Endothelial cell of umbilical vein (primary cell): ENCODE data around the gene RFX7. TPM values are rescaled to one million over a fixed set of nuclear protein-coding genes. Genes with fewer than 3 reads are reported as not detected.

Source experiments
- BruUV-seq: library from RNA; stranded (reverse); fragments of 400-500 nt; replicated peaks from 2 replicates; lab custom pipeline; 2021; lab: Mats Ljungman, UMichigan
- CTCF ChIA-PET: fragments of 300-600, 350-600 bp; sonication (Branson Sonifier 250); formaldehyde crosslinking; loops from one replicate; lab custom pipeline; 2021; ENCODE audit warnings: antibody characterized with exemption, inconsistent platforms; lab: Charles Lee
- POLR2A ChIA-PET: fragments of 300-600, 350-600 bp; sonication (Branson Sonifier 250); formaldehyde crosslinking; loops from one replicate; lab custom pipeline; 2021; ENCODE audit warnings: antibody characterized with exemption, inconsistent platforms; lab: Charles Lee
- DNase-seq: peaks from one replicate; pipeline ENCODE4 v3.0.0-alpha.2; 2011; ENCODE audit warnings: low read depth, low spot score
- FAIRE-seq: peaks from 2 replicates; lab custom pipeline; 2011; peaks lifted over from hg19 to GRCh38; lab: Jason Lieb, UNC
- H2AFZ ChIP-seq: 2 replicates; pipeline ENCODE4 v1.6.0; 2012; ENCODE audit warnings: low read depth, low read length, control low read depth, inconsistent platforms
- H3K27ac ChIP-seq: 2 replicates; pipeline ENCODE4 v1.5.1; 2011; ENCODE audit warnings: low read depth, mild to moderate bottlenecking, control low read depth, low read length, moderate library complexity; ENCODE audit not compliant: insufficient read depth
- H3K27me3 ChIP-seq, 2 experiments: 2 replicates each; pipeline versions ENCODE4 v1.6.0 to v1.6.1; 2011; ENCODE audit warnings: low read length in 2 of 2, mixed read lengths in 1 of 2; ENCODE audit not compliant: control insufficient read depth in 2 of 2, insufficient read depth in 2 of 2
- H3K36me3 ChIP-seq, 2 experiments: 2 replicates in 1 of 2; 3 replicates in 1 of 2; pipeline ENCODE4 v1.5.1; 2011; ENCODE audit warnings: low read length in 2 of 2, mild to moderate bottlenecking in 1 of 2, moderate library complexity in 1 of 2; ENCODE audit not compliant: control insufficient read depth in 2 of 2, insufficient read depth in 2 of 2; ENCODE audit errors: extremely low read depth in 1 of 2
- H3K4me1 ChIP-seq: 3 replicates; pipeline ENCODE4 v1.5.1; 2011; ENCODE audit warnings: mild to moderate bottlenecking, low read length; ENCODE audit not compliant: control insufficient read depth, insufficient read depth; ENCODE audit errors: extremely low read depth
- H3K4me2 ChIP-seq: 2 replicates; pipeline ENCODE4 v1.6.1; 2011; ENCODE audit warnings: low read length, control low read depth, mixed read lengths; ENCODE audit not compliant: insufficient read depth
- H3K4me3 ChIP-seq, 3 experiments: fragments of 200-600 bp in 1 of 3; sonication (generic), shearing (Covaris generic) in 1 of 3; replicated peaks in 1 of 3; 2 replicates each; pipeline ENCODE4 v1.5.1; 2011 to 2016; ENCODE audit warnings: control low read depth in 3 of 3, low read length in 3 of 3, mild to moderate bottlenecking in 2 of 3, inconsistent platforms in 1 of 3, low read depth in 1 of 3, moderate library complexity in 1 of 3; ENCODE audit not compliant: insufficient read depth in 1 of 3
- H3K79me2 ChIP-seq: 2 replicates; pipeline ENCODE4 v1.6.0; 2012; ENCODE audit warnings: low read length, inconsistent platforms; ENCODE audit not compliant: control insufficient read depth, insufficient read depth
- H3K9ac ChIP-seq: replicated peaks from 2 replicates; pipeline ENCODE3; 2011; ENCODE audit warnings: low read length, control low read depth; ENCODE audit not compliant: insufficient read depth; ENCODE audit errors: extremely low read depth
- H3K9me1 ChIP-seq: replicated peaks from 3 replicates; pipeline ENCODE4 v1.6.0; 2011; ENCODE audit warnings: mild to moderate bottlenecking, low read length; ENCODE audit not compliant: control insufficient read depth, insufficient read depth; ENCODE audit errors: extremely low read depth
- H3K9me3 ChIP-seq: replicated peaks from 2 replicates; pipeline ENCODE4 v1.5.1; 2012; ENCODE audit warnings: low read length, inconsistent platforms; ENCODE audit not compliant: control insufficient read depth, insufficient read depth
- H4K20me1 ChIP-seq: replicated peaks from 2 replicates; pipeline ENCODE3; 2011; ENCODE audit warnings: mild to moderate bottlenecking, low read length; ENCODE audit not compliant: control insufficient read depth, insufficient read depth; ENCODE audit errors: extremely low read depth
- CTCF ChIP-seq, 2 donors: IDR thresholded peaks; 1 replicate in 1 of 2; 2 replicates in 1 of 2; pipeline ENCODE4 v1.5.1; 2011; ENCODE audit warnings: low read length in 2 of 2, mild to moderate bottlenecking in 2 of 2, moderate library complexity in 2 of 2, control low read depth in 1 of 2, inconsistent platforms in 1 of 2, low read depth in 1 of 2; ENCODE audit not compliant: insufficient read depth in 1 of 2; ENCODE audit errors: extremely low read depth in 1 of 2
- FOS ChIP-seq: IDR thresholded peaks from 2 replicates; pipeline ENCODE4 v1.6.1; 2011; ENCODE audit warnings: mild to moderate bottlenecking, low read length, moderate library complexity, borderline replicate concordance; ENCODE audit not compliant: insufficient read depth
- JUN ChIP-seq: IDR thresholded peaks from 2 replicates; pipeline ENCODE4 v1.6.1; 2011; ENCODE audit warnings: borderline replicate concordance, low read depth; ENCODE audit not compliant: insufficient read length, insufficient read depth
- MAX ChIP-seq: IDR thresholded peaks from 2 replicates; pipeline ENCODE4 v1.6.1; 2011; ENCODE audit not compliant: insufficient read depth, insufficient read length
- MYC ChIP-seq: IDR thresholded peaks from one replicate; pipeline ENCODE4 v1.6.1; 2011; ENCODE audit warnings: mild to moderate bottlenecking, low read depth, low read length
- POLR2A ChIP-seq: IDR thresholded peaks from 2 replicates; pipeline ENCODE4 v1.6.1; 2012; ENCODE audit warnings: low read depth, mild to moderate bottlenecking, control low read depth, low read length
- dilution Hi-C: fragments of 300-500 bp; cut with MboI; formaldehyde crosslinking; loops from one replicate; pipeline ENCODE4 v1.15.0; 2019; ENCODE audit warnings: low sequenced_read_pairs; ENCODE audit not compliant: extremely low pct_ligation_motif_present
- intact Hi-C: fragments of 100-400 bp; cut with micrococcal nuclease; formaldehyde crosslinking; loops from one replicate; pipeline ENCODE4 v1.10.0; 2022
- polyA plus RNA-seq, 4 experiments: library from polyadenylated mRNA; depleted of rRNA in 3 of 4; stranded (reverse) in 3 of 4; unstranded in 1 of 4; fragments of >200 nt; gene quantifications; 2 replicates each; pipeline versions ENCODE4 v1.2.1 to v1.2.3, GENCODE V29; 2011 to 2012; ENCODE audit warnings: missing spikeins in 1 of 4
- total RNA-seq: library from RNA; stranded (reverse); gene quantifications from 2 replicates; pipeline ENCODE4 v1.2.3, GENCODE V29; 2021

The RFX7 gene
- total and polyA plus RNA-seq, 2 donors (not counting 3 experiments of a cell fraction or from before 2014, with no cell fraction given), result 6.3 to 23.0 TPM

GRCh38 chr15:56241374-56242105 lies 2.1 kb downstream of the RFX7 start:
- Histone ChIP-seq H3K27me3 (no peaks in the 10 kb centered on the region), H3K9me3 (no peaks in the 10 kb centered on the region), H3K27ac (no peak overlapping the region), H3K4me3 (peak overlapping the region; percentile 9 to 82 (median 54)), H3K79me2 (peaks cover 64% of the 10 kb centered on the region), H3K4me1 (peaks cover 27% of the 10 kb centered on the region), H3K4me2 (peak overlapping the region; percentile 90), H3K9ac (no peak overlapping the region), H4K20me1 (peaks cover 2% of the 10 kb centered on the region), H2AFZ (no peak overlapping the region), H3K9me1 (no peaks in the 10 kb centered on the region), H3K36me3 (no peaks in the 10 kb centered on the region)
- CTCF ChIA-PET, result no interaction called here
- no peak for FAIRE-seq
- POLR2A ChIA-PET, result no interaction called here
- no peak for TF ChIP-seq FOS
- TF ChIP-seq MYC, result no peak
- no peak for TF ChIP-seq MAX
- TF ChIP-seq CTCF (IDR thresholded peaks at IDR 0.05; ENCODE audit: extremely low read depth in 1 of 2, insufficient read depth in 1 of 2, low read depth in 1 of 2, low read length in 2 of 2), result no peak
- no peak for TF ChIP-seq POLR2A
- TF ChIP-seq JUN, result no peak
- no TSS peak for BruUV-seq
- intact Hi-C loops, result loop anchor here (10.0 kb wide), 1 partner anchor 197 kb away; no protein-coding TSS in a partner anchor
- dilution Hi-C loops, result no loop called here
- peak; percentile 6 for DNase-seq
